Ishikawa (cell line): ENCODE results near the gene STX10.

Source experiments
- CEBPB ChIP-seq: IDR thresholded peaks from 2 replicates; pipeline ENCODE4 v1.6.1; 2012
- CREB1 ChIP-seq: IDR thresholded peaks from 2 replicates; pipeline ENCODE4 v1.6.1; 2012; ENCODE audit warnings: low read depth
- EGR1 ChIP-seq: IDR thresholded peaks from 2 replicates; pipeline ENCODE4 v1.6.1; 2012
- EP300 ChIP-seq: IDR thresholded peaks from 2 replicates; pipeline ENCODE4 v1.6.1; 2012; ENCODE audit warnings: borderline replicate concordance
- FOXM1 ChIP-seq: IDR thresholded peaks from 2 replicates; pipeline ENCODE4 v1.6.1; 2012; ENCODE audit warnings: low read depth, borderline replicate concordance
- MAX ChIP-seq: IDR thresholded peaks from 2 replicates; pipeline ENCODE4 v1.6.1; 2012
- NFIC ChIP-seq: IDR thresholded peaks from 2 replicates; pipeline ENCODE4 v1.6.1; 2012
- RAD21 ChIP-seq: IDR thresholded peaks from 2 replicates; pipeline ENCODE4 v1.6.1; 2012; ENCODE audit warnings: low read depth
- REST ChIP-seq: IDR thresholded peaks from 2 replicates; pipeline ENCODE4 v1.6.1; 2012; ENCODE audit warnings: low read depth, mild to moderate bottlenecking
- TAF1 ChIP-seq: IDR thresholded peaks from 2 replicates; pipeline ENCODE4 v1.6.1; 2012; ENCODE audit warnings: low read depth, mild to moderate bottlenecking
- TCF12 ChIP-seq: IDR thresholded peaks from 2 replicates; pipeline ENCODE4 v1.6.1; 2012; ENCODE audit warnings: low read depth
- TEAD4 ChIP-seq: IDR thresholded peaks from 2 replicates; pipeline ENCODE4 v1.6.1; 2012
- USF1 ChIP-seq: IDR thresholded peaks from 2 replicates; pipeline ENCODE4 v1.6.1; 2012
- YY1 ChIP-seq: IDR thresholded peaks from 2 replicates; pipeline ENCODE4 v1.6.1; 2012; ENCODE audit warnings: low read depth
- ZBTB7A ChIP-seq: IDR thresholded peaks from 2 replicates; pipeline ENCODE4 v1.6.1; 2012; ENCODE audit warnings: low read depth

Gene STX10

GRCh38 chr19:13110099-13110610 lies 40.0 kb downstream of the STX10 start:
- TF ChIP-seq TCF12 (no peak), MAX (no peak), CREB1 (no peak), FOXM1 (no peak), REST (no peak)

- TF ChIP-seq TCF12 = no peak
- no peak for TF ChIP-seq CREB1
- TF ChIP-seq MAX = no peak
- TF ChIP-seq REST = no peak
- TF ChIP-seq TEAD4 = no peak
- no peak for TF ChIP-seq TAF1
- no peak for TF ChIP-seq CEBPB
- TF ChIP-seq YY1 = no peak
- TF ChIP-seq EGR1 = no peak
- TF ChIP-seq USF1 = no peak
- no peak for TF ChIP-seq NFIC
- TF ChIP-seq RAD21 = no peak
- TF ChIP-seq ZBTB7A = no peak
- no peak for TF ChIP-seq FOXM1
- no peak for TF ChIP-seq EP300
Measured at GRCh38 chr19:13109361-13110098, 40.6 kb downstream of the STX10 start.

- TF ChIP-seq CREB1 (no peak), EP300 (no peak), USF1 (no peak), EGR1 (no peak), YY1 (no peak), TEAD4 (no peak), FOXM1 (no peak), TAF1 (no peak)
Measured at GRCh38 chr19:13104848-13105711, 45.1 kb downstream of the STX10 start.

- TF ChIP-seq TEAD4 = no peak
- TF ChIP-seq YY1 = no peak
- TF ChIP-seq NFIC = no peak
- no peak for TF ChIP-seq TCF12
- no peak for TF ChIP-seq USF1
- no peak for TF ChIP-seq RAD21
Measured at GRCh38 chr19:13104360-13104847, 45.8 kb downstream of the STX10 start.

- TF ChIP-seq USF1 = no peak
- TF ChIP-seq NFIC = no peak
- TF ChIP-seq TCF12 = no peak
- no peak for TF ChIP-seq ZBTB7A
- TF ChIP-seq CEBPB = no peak
- no peak for TF ChIP-seq RAD21
- no peak for TF ChIP-seq CREB1
- TF ChIP-seq MAX = no peak
- no peak for TF ChIP-seq EP300
- no peak for TF ChIP-seq REST
- TF ChIP-seq FOXM1 = no peak
- no peak for TF ChIP-seq TEAD4
- TF ChIP-seq YY1 = no peak
- TF ChIP-seq EGR1 = no peak
- no peak for TF ChIP-seq TAF1
Measured at GRCh38 chr19:13103581-13104359, 46.4 kb downstream of the STX10 start.
